ENCODE results near the gene STXBP3. TPM values are rescaled to one million over a fixed set of nuclear protein-coding genes. Genes with fewer than 3 reads are reported as not detected.

Gene STXBP3
- total and polyA plus RNA-seq, 9 of the 15 experiments (the other 6 are each of a cell fraction or from before 2014, with no cell fraction given): 32.5 to 52.5 (median 39.2) TPM

- TF ChIP-seq MGA (IDR thresholded peaks at IDR 0.05) (peak; percentile 98), RBBP5 (IDR thresholded peaks at IDR 0.05; ENCODE audit: borderline replicate concordance, insufficient read depth, low read length, poor library complexity, severe bottlenecking) (peak; percentile 97), DEAF1 (CRISPR knock-in tag; IDR thresholded peaks at IDR 0.05) (no peak), ZNF717 (CRISPR knock-in tag; IDR thresholded peaks at IDR 0.05) (no peak), CBFA2T3 (IDR thresholded peaks at IDR 0.05) (no peak), POLR3G (IDR thresholded peaks at IDR 0.05; ENCODE audit: extremely low read depth, insufficient read length, insufficient replicate concordance) (no peak), YBX1 (IDR thresholded peaks at IDR 0.05) (no peak), ZNF239 (CRISPR knock-in tag; IDR thresholded peaks at IDR 0.05) (no peak), ZBTB9 (CRISPR knock-in tag; IDR thresholded peaks at IDR 0.05) (peak; percentile 82), XRCC5 (IDR thresholded peaks at IDR 0.05; ENCODE audit: low read depth, low read length) (peak; percentile 80), TGIF2 (CRISPR knock-in tag; IDR thresholded peaks at IDR 0.05) (no peak), HMBOX1 (IDR thresholded peaks at IDR 0.05) (peak; percentile 27; the same call in 1 of the 2 replicates)
These were observed at the start of gene STXBP3 (continued) for GRCh38 chr1:108746382-108747170.
